CD4-positive, alpha-beta T cell (primary cell): ENCODE data around the gene TP53RK. TPM values are rescaled to one million over a fixed set of nuclear protein-coding genes. Genes with fewer than 3 reads are reported as not detected.
A peak's percentile ranks its signal among the peaks of the same experiment; 100 is the strongest.

Experiments
- ATAC-seq: fragments of 200-7000 bp; cut with Tn5 transposase; one replicate; pipeline ENCODE4 v1.10.0; 2022; ENCODE audit warnings: mild to moderate bottlenecking; ENCODE audit not compliant: poor library complexity
- CTCF ChIA-PET: fragments of 350-600 bp; sonication (Branson Sonifier 250); formaldehyde crosslinking; loops from one replicate; lab custom pipeline; 2021; ENCODE audit warnings: antibody characterized with exemption, inconsistent platforms; lab: Charles Lee
- POLR2A ChIA-PET: fragments of 350-600 bp; sonication (Branson Sonifier 250); formaldehyde crosslinking; loops from one replicate; lab custom pipeline; 2021; ENCODE audit warnings: antibody characterized with exemption, inconsistent platforms; lab: Charles Lee
- DNase-seq, 14 experiments: peaks; one replicate each; pipeline ENCODE4 v3.0.0-alpha.2; 2013 to 2020; ENCODE audit warnings: mixed read lengths in 2 of 14
- H3K27ac ChIP-seq, 2 donors: one replicate each; pipeline versions ENCODE4 v1.5.1 to v1.7.0; 2013; ENCODE audit warnings: low read length in 2 of 2, low read depth in 1 of 2, mild to moderate bottlenecking in 1 of 2
- H3K27me3 ChIP-seq, 2 experiments: 1 replicate in 1 of 2; 2 replicates in 1 of 2; pipeline versions ENCODE4 v1.6.1 to v1.7.0; 2013; ENCODE audit warnings: low read length in 2 of 2, control low read depth in 1 of 2, mild to moderate bottlenecking in 1 of 2, moderate library complexity in 1 of 2; ENCODE audit not compliant: insufficient read depth in 2 of 2, control insufficient read depth in 1 of 2
- H3K36me3 ChIP-seq: one replicate; pipeline ENCODE4 v1.6.1; 2013; ENCODE audit warnings: low read length, control low read depth; ENCODE audit not compliant: insufficient read depth
- H3K4me1 ChIP-seq: one replicate; pipeline ENCODE4 v1.6.1; 2013; ENCODE audit warnings: low read length, control low read depth; ENCODE audit not compliant: insufficient read depth
- H3K4me3 ChIP-seq: one replicate; pipeline ENCODE4 v1.5.1; 2013; ENCODE audit warnings: mild to moderate bottlenecking, low read length, moderate library complexity
- H3K9me3 ChIP-seq, 2 experiments: 1 replicate in 1 of 2; 2 replicates in 1 of 2; pipeline versions ENCODE4 v1.6.1 to v1.7.0; 2013; ENCODE audit warnings: low read length in 2 of 2, mild to moderate bottlenecking in 2 of 2, control low read depth in 1 of 2, moderate library complexity in 1 of 2; ENCODE audit not compliant: control insufficient read depth in 1 of 2, insufficient read depth in 1 of 2
- H3K27ac Mint-ChIP-seq: one replicate; pipeline ENCODE4 v1.8.0; 2020; ENCODE audit warnings: mixed read lengths
- H3K27me3 Mint-ChIP-seq: one replicate; pipeline ENCODE4 v1.8.0; 2021; ENCODE audit warnings: mixed read lengths
- H3K36me3 Mint-ChIP-seq: one replicate; pipeline ENCODE4 v1.8.0; 2021; ENCODE audit warnings: low read depth, mixed read lengths
- H3K4me1 Mint-ChIP-seq: one replicate; pipeline ENCODE4 v1.8.0; 2021; ENCODE audit warnings: low read depth, mixed read lengths
- H3K4me3 Mint-ChIP-seq: one replicate; pipeline ENCODE4 v1.8.0; 2020; ENCODE audit warnings: mild to moderate bottlenecking, mixed read lengths
- H3K9me3 Mint-ChIP-seq: one replicate; pipeline ENCODE4 v1.8.0; 2020; ENCODE audit warnings: mixed read lengths
- intact Hi-C, 2 experiments: fragments of 100-400 bp; cut with DNase I in 1 of 2; cut with micrococcal nuclease in 1 of 2; formaldehyde crosslinking; loops; one replicate each; pipeline versions ENCODE4 v1.15.1 to v1.9.0; 2023 to 2025; cut with DNase I, micrococcal nuclease
- total RNA-seq, 174 experiments: library from RNA in 2 of 174; stranded (reverse) in 2 of 174; gene quantifications; one replicate each; pipeline ENCODE4 v1.2.3 and lab custom pipeline; 2021 to 2026
- TF ChIP-seq, protein P1 (sequence below): fragments of 200-600 bp; IDR thresholded peaks from one replicate; pipeline ENCODE4 v1.8.0; 2022; ENCODE audit warnings: antibody characterized with exemption, mild to moderate bottlenecking

TP53RK gene
- total RNA-seq, 2 experiments from 2014 or later = 3.9 to 4.5 TPM

DNA sequence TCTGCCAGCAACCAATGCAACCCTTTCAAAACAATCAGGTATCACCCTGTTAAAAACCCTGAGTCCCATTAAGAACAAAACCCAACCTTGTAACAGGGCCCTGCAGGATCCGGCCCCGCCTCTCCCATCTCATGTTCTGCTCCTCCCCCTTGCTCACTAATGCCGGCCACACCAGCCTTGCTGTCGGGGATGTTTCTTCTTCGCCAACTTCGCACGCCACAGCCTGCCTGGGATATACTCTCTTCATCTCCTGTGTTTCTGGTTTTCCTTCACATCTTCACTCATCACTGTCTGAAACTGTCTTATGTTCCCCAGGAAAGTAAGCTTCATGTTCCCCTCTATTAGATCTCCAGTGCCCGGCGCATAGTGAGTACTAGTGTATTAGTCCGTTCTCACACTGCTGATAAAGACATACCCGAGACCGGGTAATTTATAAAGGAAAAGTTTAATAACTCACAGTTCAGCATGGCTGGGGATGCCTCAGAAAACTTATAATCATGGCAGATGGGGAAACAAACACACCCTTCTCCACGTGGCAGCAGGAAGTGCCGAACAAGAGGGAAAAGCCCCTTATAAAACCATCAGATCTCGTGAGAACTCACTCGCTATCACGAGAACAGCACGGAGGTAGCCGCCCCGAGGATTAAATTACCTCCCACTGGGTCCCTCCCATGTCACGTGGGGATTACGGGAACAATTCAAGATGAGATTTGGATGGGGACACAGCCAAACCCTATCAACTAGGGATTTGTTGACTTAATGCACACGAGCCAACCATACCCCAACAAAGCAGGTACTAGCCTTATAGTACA lies 5.1 kb downstream of the TP53RK start:
- Mint-ChIP-seq H3K9me3 (no peaks in the 10 kb centered on the region), H3K4me1 (peaks cover 75% of the 10 kb centered on the region), H3K4me3 (no peak overlapping the region), H3K27me3 (no peaks in the 10 kb centered on the region), H3K27ac (peak overlapping the region; percentile 45), H3K36me3 (peaks cover 37% of the 10 kb centered on the region)
- H3K27ac ChIP-seq = no peak overlapping the region
- ChIA-PET CTCF (no interaction called here), POLR2A (no interaction called here)
- H3K4me3 ChIP-seq = no peak overlapping the region
- no peak for ATAC-seq
- intact Hi-C loops = loop anchor here in 1 of 2 experiments (1.0 to 10.0 kb wide), 4 partner anchors 13 to 889 kb away; partner anchors contain the start of genes DNTTIP1 and WFDC3
- TF ChIP-seq, protein P1, sequence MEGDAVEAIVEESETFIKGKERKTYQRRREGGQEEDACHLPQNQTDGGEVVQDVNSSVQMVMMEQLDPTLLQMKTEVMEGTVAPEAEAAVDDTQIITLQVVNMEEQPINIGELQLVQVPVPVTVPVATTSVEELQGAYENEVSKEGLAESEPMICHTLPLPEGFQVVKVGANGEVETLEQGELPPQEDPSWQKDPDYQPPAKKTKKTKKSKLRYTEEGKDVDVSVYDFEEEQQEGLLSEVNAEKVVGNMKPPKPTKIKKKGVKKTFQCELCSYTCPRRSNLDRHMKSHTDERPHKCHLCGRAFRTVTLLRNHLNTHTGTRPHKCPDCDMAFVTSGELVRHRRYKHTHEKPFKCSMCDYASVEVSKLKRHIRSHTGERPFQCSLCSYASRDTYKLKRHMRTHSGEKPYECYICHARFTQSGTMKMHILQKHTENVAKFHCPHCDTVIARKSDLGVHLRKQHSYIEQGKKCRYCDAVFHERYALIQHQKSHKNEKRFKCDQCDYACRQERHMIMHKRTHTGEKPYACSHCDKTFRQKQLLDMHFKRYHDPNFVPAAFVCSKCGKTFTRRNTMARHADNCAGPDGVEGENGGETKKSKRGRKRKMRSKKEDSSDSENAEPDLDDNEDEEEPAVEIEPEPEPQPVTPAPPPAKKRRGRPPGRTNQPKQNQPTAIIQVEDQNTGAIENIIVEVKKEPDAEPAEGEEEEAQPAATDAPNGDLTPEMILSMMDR = no peak
- no peaks in the 10 kb centered on the region for H3K9me3 ChIP-seq
- peaks cover 38% of the 10 kb centered on the region for H3K4me1 ChIP-seq
- peaks cover 33% of the 10 kb centered on the region for H3K36me3 ChIP-seq
- no peak for DNase-seq
- H3K27me3 ChIP-seq = no peaks in the 10 kb centered on the region

DNA sequence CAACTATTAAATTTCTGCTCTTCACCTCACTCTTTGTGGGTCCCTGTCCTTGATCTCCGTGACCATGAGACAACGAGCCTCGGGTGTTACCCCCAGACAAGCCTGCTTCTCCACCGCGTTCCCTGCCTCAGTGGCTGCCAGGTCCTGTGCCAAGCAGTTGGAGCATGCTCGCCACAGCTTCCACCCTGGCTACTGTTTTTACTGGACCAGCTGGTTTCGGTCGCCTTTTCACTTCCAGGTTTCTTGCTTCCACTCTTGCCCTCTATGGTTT lies 5.6 kb downstream of the TP53RK start:
- Histone ChIP-seq H3K4me1 (peaks cover 35% of the 10 kb centered on the region), H3K4me3 (no peak overlapping the region), H3K27ac (no peak overlapping the region), H3K27me3 (no peaks in the 10 kb centered on the region), H3K36me3 (peaks cover 33% of the 10 kb centered on the region), H3K9me3 (no peaks in the 10 kb centered on the region)
- ATAC-seq (no peak), DNase-seq (no peak)
- H3K9me3 Mint-ChIP-seq = no peaks in the 10 kb centered on the region
- no peak overlapping the region for H3K4me3 Mint-ChIP-seq
- TF ChIP-seq, protein P1 = no peak
- peaks cover 74% of the 10 kb centered on the region for H3K4me1 Mint-ChIP-seq
- POLR2A ChIA-PET = no interaction called here
- peak overlapping the region; percentile 45 for H3K27ac Mint-ChIP-seq
- CTCF ChIA-PET = no interaction called here
- H3K36me3 Mint-ChIP-seq = peaks cover 35% of the 10 kb centered on the region
- intact Hi-C loops = loop anchor here in 1 of 2 experiments (1.0 to 10.0 kb wide), 4 partner anchors 14 to 889 kb away; partner anchors contain the start of genes DNTTIP1 and WFDC3
- no peaks in the 10 kb centered on the region for H3K27me3 Mint-ChIP-seq

DNA sequence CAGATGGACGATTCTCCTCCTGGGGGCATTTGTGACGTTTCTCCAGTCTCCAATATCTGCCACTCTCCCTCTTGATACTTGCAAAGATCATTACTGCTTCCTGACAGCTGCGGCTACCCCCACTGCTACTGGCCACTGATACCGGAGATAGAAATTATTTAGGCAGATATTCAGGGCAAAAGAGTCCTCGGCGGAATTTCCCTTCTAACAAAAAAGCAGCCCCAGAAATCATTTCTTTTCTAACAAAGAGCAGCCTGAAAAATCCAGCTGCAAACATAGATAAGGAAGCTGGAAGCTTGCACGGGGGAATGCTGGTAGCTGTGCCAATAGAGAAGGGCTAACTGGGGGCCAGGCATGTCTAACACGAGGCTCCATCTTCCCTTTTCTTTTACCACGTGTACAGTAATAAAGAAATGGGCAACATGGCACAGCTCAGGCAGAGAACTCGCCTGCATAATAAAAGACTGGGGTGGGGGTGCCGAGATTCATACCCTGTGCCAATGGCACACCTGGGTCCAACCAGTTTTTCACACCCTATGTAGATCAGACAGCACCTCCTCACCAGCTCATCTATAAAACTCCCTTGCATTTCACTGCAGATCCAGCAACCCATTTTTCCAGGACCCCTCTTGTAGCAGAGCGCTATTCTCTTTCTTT lies 6.1 kb downstream of the TP53RK start:
- no peak overlapping the region for H3K4me3 ChIP-seq
- Mint-ChIP-seq H3K4me3 (peak overlapping the region; percentile 1), H3K9me3 (no peaks in the 10 kb centered on the region), H3K4me1 (peaks cover 69% of the 10 kb centered on the region), H3K27ac (peak overlapping the region; percentile 45), H3K36me3 (peaks cover 30% of the 10 kb centered on the region), H3K27me3 (no peaks in the 10 kb centered on the region)
- H3K36me3 ChIP-seq = peaks cover 33% of the 10 kb centered on the region
- intact Hi-C loops = loop anchor here in 1 of 2 experiments (1.0 to 10.0 kb wide), 4 partner anchors 14 to 888 kb away; partner anchors contain the start of genes DNTTIP1 and WFDC3
- peaks cover 31% of the 10 kb centered on the region for H3K4me1 ChIP-seq
- H3K27ac ChIP-seq = no peak overlapping the region
- ATAC-seq = no peak
- no peaks in the 10 kb centered on the region for H3K9me3 ChIP-seq
- TF ChIP-seq, protein P1 = no peak
- CTCF ChIA-PET = no interaction called here
- POLR2A ChIA-PET = no interaction called here
- no peaks in the 10 kb centered on the region for H3K27me3 ChIP-seq
- DNase-seq = no peak
